Adrenal gland (tissue), 12 donors: ENCODE results near the gene GALNTL6. TPM values are rescaled to one million over a fixed set of nuclear protein-coding genes. Genes with fewer than 3 reads are reported as not detected.

Experiments
- DNase-seq, 7 donors: peaks; one replicate each; pipeline ENCODE4 v3.0.0-alpha.2; 2019 to 2020
- H3K27ac ChIP-seq, 5 donors: fragments of 200-600 bp; sonication (generic) in 4 of 5; 1 replicate in 3 of 5; 2 replicates in 2 of 5; pipeline versions ENCODE4 v1.5.1 to v1.8.0; 2016 to 2020; ENCODE audit warnings: mild to moderate bottlenecking in 1 of 5
- H3K27me3 ChIP-seq: fragments of 200-600 bp; 2 replicates; pipeline ENCODE4 v1.8.0; 2021
- H3K36me3 ChIP-seq, 2 donors: fragments of 200-600 bp; replicated peaks in 1 of 2; 1 replicate in 1 of 2; 2 replicates in 1 of 2; pipeline versions ENCODE4 v1.5.1 to v1.8.0; 2018 to 2022
- H3K4me1 ChIP-seq, 2 donors: fragments of 200-600 bp; replicated peaks in 1 of 2; 1 replicate in 1 of 2; 2 replicates in 1 of 2; pipeline versions ENCODE4 v1.5.1 to v1.8.0; 2018 to 2021
- H3K4me3 ChIP-seq, 4 donors: fragments of 200-600 bp; sonication (generic) in 3 of 4; one replicate each; pipeline ENCODE4 v1.5.1; 2016 to 2018
- H3K9me3 ChIP-seq, 3 donors: fragments of 200-600 bp; sonication (generic) in 1 of 3; replicated peaks in 1 of 3; 1 replicate in 2 of 3; 2 replicates in 1 of 3; pipeline versions ENCODE4 v1.5.1 to v1.8.0; 2016 to 2021
- POLR2A ChIP-seq, 2 donors: fragments of 450-650 bp; IDR thresholded peaks; one replicate each; pipeline ENCODE4 v1.6.1; 2017; ENCODE audit warnings: antibody characterized with exemption in 2 of 2, mild to moderate bottlenecking in 2 of 2, moderate library complexity in 1 of 2
- WGBS, 4 donors: extraction: QIAGEN DNeasy Blood & Tissue Kit in 2 of 4; methylation state at CpG; one replicate each; pipeline versions ENCODE4 v1.1.5 to v1.1.7; 2013 to 2017; 5-methylcytosine and 5-hydroxymethylcytosine counted together
- intact Hi-C, 2 donors: fragments of 100-400 bp; cut with DNase I; formaldehyde crosslinking; loops; one replicate each; pipeline versions ENCODE4 v1.14.1 to v1.15.0; 2022 to 2023
- polyA plus RNA-seq, 3 donors: library from polyadenylated mRNA; stranded (reverse); fragments of 200-250 nt in 2 of 3; fragments of 350-450 nt in 1 of 3; fragmentation: Illumina TruSeq in 1 of 3; extraction: RNeasy Lipid Tissue Mini Kit (QIAGEN cat#74804) in 1 of 3; gene quantifications; one replicate each; pipeline ENCODE4 v1.2.3, GENCODE V29; 2013 to 2014
- total RNA-seq, 9 donors: library from RNA; depleted of rRNA in 4 of 9; stranded (reverse); fragments of >200 nt in 4 of 9; fragments of 120-200 nt in 1 of 9; fragmentation: NEBNext Ultra II Directional in 1 of 9; extraction: Animal tissue kit (Norgen Biotek cat#: 25700) in 1 of 9; gene quantifications; one replicate each; pipeline versions ENCODE4 v1.1.0 to v1.2.4, GENCODE V29; 2013 to 2023
- TF ChIP-seq, protein P1 (sequence below), 6 experiments: fragments of 450-650 bp in 4 of 6; fragments of 200-600 bp in 2 of 6; sonication (generic) in 1 of 6; IDR thresholded peaks; 1 replicate in 5 of 6; 2 replicates in 1 of 6; pipeline versions ENCODE4 v1.5.1 to v1.8.0; 2016 to 2021; ENCODE audit warnings: antibody characterized with exemption in 6 of 6, mild to moderate bottlenecking in 2 of 6, moderate library complexity in 1 of 6
- donor health status: healthy with polysubstance abuse.
- donor health status: Bipolar disorder and iron deficiency.
- donor health status: DM: yes; HTN: yes; CAD: no.
- donor health status: DM: no; HTN: no; CAD: no.
- donor health status: DM: no; HTN: no; CAD: no.
- donor health status: DM: yes; HTN: yes; CAD: no.

GALNTL6 gene
- total and polyA plus RNA-seq, 12 donors = 0.10 to 0.96 (median 0.42) TPM; not detected in 1

- Histone ChIP-seq H3K4me1 (no peaks in the 10 kb centered on the region), H3K27me3 (no peaks in the 10 kb centered on the region), H3K9me3 (no peaks in the 10 kb centered on the region), H3K36me3 (no peaks in the 10 kb centered on the region), H3K4me3 (no peak overlapping the region), H3K27ac (no peak overlapping the region)
- intact Hi-C loops = no loop called here
- DNase-seq = no peak
- TF ChIP-seq POLR2A (IDR thresholded peaks at IDR 0.05) = no peak
- TF ChIP-seq, protein P1, sequence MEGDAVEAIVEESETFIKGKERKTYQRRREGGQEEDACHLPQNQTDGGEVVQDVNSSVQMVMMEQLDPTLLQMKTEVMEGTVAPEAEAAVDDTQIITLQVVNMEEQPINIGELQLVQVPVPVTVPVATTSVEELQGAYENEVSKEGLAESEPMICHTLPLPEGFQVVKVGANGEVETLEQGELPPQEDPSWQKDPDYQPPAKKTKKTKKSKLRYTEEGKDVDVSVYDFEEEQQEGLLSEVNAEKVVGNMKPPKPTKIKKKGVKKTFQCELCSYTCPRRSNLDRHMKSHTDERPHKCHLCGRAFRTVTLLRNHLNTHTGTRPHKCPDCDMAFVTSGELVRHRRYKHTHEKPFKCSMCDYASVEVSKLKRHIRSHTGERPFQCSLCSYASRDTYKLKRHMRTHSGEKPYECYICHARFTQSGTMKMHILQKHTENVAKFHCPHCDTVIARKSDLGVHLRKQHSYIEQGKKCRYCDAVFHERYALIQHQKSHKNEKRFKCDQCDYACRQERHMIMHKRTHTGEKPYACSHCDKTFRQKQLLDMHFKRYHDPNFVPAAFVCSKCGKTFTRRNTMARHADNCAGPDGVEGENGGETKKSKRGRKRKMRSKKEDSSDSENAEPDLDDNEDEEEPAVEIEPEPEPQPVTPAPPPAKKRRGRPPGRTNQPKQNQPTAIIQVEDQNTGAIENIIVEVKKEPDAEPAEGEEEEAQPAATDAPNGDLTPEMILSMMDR (IDR thresholded peaks at IDR 0.05) = peak; percentile 20 to 59 (median 40)
Observed at GRCh38 chr4:172202480-172203076, 389.4 kb downstream of the GALNTL6 start.

DNA sequence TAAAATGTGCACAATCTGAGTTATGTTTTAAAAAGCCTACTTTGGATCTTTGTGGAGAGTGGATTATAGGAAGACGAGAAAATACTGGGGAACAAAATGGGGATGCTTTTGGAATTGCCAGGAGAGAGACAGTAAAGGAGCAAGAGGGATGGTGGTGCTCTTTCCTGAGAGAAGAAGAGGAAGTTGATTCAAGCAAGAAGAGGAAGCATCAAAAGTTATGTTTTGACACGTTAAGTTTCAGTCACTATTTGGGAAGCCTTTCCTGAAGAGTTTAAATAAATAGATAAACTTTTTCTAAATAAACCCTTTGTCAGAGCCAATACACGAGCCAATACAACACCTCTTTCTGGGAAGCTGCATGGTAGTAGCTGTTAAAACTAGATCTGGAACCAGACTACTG, 394.1 kb downstream of the GALNTL6 start:
- Histone ChIP-seq H3K27ac (no peak overlapping the region), H3K4me3 (no peak overlapping the region), H3K27me3 (no peaks in the 10 kb centered on the region), H3K4me1 (no peaks in the 10 kb centered on the region), H3K9me3 (no peaks in the 10 kb centered on the region), H3K36me3 (no peaks in the 10 kb centered on the region)
- intact Hi-C loops = no loop called here
- DNase-seq = no peak
- TF ChIP-seq, protein P1 (IDR thresholded peaks at IDR 0.05) = no peak
- no peak for TF ChIP-seq POLR2A (IDR thresholded peaks at IDR 0.05)
- 46 to 55% (median 50%) methylated on average over 3 of the region's 3 CpGs for WGBS, 4 donors

- no peaks in the 10 kb centered on the region for H3K36me3 ChIP-seq
- no peak for DNase-seq
- no peaks in the 10 kb centered on the region for H3K27me3 ChIP-seq
- H3K27ac ChIP-seq = no peak overlapping the region
- no peak overlapping the region for H3K4me3 ChIP-seq
- 20 to 23% (median 22%) methylated on average over 3 of the region's 3 CpGs for WGBS, 4 donors
- H3K4me1 ChIP-seq = no peaks in the 10 kb centered on the region
- intact Hi-C loops = no loop called here
- H3K9me3 ChIP-seq = no peaks in the 10 kb centered on the region
- no peak for TF ChIP-seq POLR2A (IDR thresholded peaks at IDR 0.05)
- TF ChIP-seq, protein P1 (IDR thresholded peaks at IDR 0.05) = no peak
Observed at GRCh38 chr4:172207886-172208285, 394.7 kb downstream of the GALNTL6 start.

- no peak overlapping the region for H3K4me3 ChIP-seq
- H3K27ac ChIP-seq = no peak overlapping the region
- 0 to 3% (median 0%) methylated on average over 1 of the region's 1 CpG for WGBS, 4 donors
- H3K36me3 ChIP-seq = no peaks in the 10 kb centered on the region
- TF ChIP-seq, protein P1 (IDR thresholded peaks at IDR 0.05) = no peak
- no peak for TF ChIP-seq POLR2A (IDR thresholded peaks at IDR 0.05)
- intact Hi-C loops = no loop called here
- no peaks in the 10 kb centered on the region for H3K9me3 ChIP-seq
- H3K27me3 ChIP-seq = no peaks in the 10 kb centered on the region
- H3K4me1 ChIP-seq = no peaks in the 10 kb centered on the region
- DNase-seq = no peak
Observed at GRCh38 chr4:172220679-172221078, 407.5 kb downstream of the GALNTL6 start.
